Stimulated activated CD4-positive, alpha-beta T cell treated with anti-CD3 and anti-CD28 coated beads, Interleukin-2, amount 100 ng/mL, for 4 hours (primary cell): ENCODE measurements around the gene RASGRF2.

ENCODE experiments used
- DNase-seq: peaks from one replicate; pipeline ENCODE4 v3.0.0-alpha.2; 2020; ENCODE audit warnings: low read depth

The RASGRF2 gene

GRCh38 chr5:81136557-81136956 is 176.4 kb downstream of the RASGRF2 start:
- DNase-seq = no peak

GRCh38 chr5:81137833-81138232 is 177.7 kb downstream of the RASGRF2 start:
- DNase-seq = no peak

DNA sequence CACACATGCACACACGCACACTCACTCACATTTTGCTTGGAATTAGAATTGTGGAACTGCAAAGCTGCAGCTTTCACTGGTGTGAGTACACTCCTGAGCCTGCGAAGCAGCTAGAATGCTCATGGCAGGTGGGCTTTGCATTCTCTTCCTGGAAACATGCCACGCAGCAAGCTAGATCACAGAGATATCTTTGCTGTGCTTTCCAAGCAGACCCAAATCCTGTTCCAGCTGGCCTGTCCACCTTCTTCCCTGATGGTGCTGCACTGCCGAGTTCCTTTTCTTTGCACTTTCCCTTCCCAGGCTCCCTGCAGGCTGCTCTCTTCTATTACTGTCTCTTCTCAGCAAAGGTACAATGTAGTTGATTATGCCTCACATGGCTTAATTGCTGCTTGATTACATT is 180.3 kb downstream of the RASGRF2 start:
- DNase-seq = no peak

- DNase-seq = no peak
Measured at GRCh38 chr5:81140943-81141342, 180.8 kb downstream of the RASGRF2 start.

DNA sequence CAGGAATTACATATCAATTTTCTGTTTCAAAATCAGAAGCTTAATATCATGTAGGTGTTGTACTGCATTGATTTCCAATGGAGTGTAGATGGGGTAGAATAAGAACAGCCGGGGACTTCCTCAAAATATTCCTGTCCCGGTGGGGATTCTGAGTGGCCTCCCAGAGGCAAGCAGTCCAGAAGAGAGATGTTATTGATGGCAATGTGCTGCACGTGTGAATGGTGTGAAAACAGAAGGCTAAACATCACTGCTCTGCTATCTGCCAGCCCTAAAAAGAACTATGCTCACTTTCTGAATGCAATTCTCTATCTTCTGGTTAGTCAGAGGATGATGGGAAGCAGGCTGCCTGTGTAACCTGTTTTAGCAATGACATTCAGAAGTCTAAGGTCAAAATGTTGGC is 181.9 kb downstream of the RASGRF2 start:
- DNase-seq = no peak

GRCh38 chr5:81145329-81145935 is 185.3 kb downstream of the RASGRF2 start:
- no peak for DNase-seq

DNA sequence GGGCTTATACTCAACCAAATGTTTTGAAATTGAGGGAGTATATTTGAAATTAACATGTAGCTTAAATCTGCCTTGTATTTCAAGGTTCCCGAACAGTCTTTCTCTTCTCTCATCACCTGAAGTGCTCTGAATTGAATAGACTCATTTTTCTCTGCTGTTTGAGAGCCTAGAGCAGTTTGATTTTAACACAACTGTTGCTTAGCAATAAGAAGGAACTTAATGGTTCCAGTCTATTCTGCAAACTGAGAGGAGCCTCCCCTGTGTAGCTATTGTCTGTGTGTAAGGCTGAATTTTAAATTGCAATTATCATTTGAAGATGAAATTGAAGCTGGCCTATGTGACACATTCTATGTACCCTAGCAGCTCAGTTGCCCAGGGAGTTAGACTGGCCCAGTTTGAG is 185.9 kb downstream of the RASGRF2 start:
- no peak for DNase-seq

GRCh38 chr5:81147011-81147885 is 187.1 kb downstream of the RASGRF2 start:
- DNase-seq = no peak

GRCh38 chr5:81147886-81148571 is 187.9 kb downstream of the RASGRF2 start:
- no peak for DNase-seq

- no peak for DNase-seq
Measured at GRCh38 chr5:81151546-81151945, 191.4 kb downstream of the RASGRF2 start.

GRCh38 chr5:81154725-81155124 is 194.6 kb downstream of the RASGRF2 start:
- DNase-seq = no peak

DNA sequence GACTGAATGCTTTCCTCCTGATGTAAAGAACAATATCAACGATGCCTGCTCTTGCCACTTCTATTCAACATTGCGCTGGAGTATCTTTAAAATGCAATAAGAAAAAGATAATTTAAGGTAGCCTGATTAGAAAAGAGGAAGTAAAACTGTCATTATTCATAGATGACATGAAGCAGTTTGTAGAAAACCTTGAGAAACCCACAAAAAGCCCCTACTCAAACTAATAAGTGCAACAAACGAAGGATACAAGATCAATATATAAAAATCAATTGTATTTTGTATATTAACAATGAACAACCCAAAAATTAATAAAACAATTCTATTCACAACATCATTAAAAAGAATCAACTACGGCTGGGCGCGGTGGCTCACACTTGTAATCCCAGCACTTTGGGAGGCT is 196.6 kb downstream of the RASGRF2 start:
- DNase-seq = no peak

DNA sequence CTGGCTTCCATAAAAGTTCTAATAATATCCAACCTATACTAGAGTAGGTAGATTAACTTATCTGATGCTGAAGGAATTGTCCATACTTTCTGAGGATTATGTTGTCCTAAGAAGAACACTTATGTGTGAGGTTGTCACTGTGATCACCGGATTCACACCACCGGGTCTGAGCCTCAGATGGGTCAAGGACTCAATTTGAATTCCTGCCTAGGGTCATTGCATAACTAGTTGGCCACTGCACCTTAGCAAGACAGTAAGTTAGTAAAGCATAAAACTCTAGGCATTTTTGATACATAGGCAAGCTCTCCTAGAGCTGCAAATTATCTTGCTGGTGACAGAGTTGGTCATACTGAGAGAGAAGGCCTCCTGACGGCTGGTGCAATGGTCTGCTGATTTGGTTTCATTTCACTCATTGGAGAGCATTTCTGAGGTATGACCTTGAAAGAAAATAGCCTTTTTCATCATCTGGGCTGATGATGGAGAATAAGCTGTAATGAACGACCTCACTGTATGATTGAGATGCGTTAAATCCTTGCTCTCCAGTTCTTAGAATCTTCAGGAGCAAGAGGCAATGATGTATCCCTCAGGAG is 200.9 kb downstream of the RASGRF2 start:
- DNase-seq = no peak

- no peak for DNase-seq
Measured at GRCh38 chr5:81162501-81162900, 202.3 kb downstream of the RASGRF2 start.

DNA sequence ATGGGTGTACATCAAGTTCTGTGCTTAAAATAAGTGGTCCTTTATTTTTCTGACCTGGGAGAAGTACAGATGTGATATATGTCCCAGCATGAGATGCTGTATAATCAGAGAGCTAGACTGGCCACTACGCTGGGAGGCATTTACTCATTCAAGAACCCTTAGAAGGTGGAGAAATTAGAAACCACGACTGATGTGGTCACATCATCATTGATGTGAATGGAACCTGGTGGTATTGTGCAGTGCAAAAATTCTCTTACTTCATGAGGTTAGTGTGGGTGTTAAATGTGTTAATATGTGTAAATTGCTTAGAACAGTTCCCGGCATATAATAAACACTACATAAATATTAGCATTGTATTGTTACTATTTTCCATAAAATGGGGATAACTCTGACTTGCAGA is 203.5 kb downstream of the RASGRF2 start:
- DNase-seq = no peak

DNA sequence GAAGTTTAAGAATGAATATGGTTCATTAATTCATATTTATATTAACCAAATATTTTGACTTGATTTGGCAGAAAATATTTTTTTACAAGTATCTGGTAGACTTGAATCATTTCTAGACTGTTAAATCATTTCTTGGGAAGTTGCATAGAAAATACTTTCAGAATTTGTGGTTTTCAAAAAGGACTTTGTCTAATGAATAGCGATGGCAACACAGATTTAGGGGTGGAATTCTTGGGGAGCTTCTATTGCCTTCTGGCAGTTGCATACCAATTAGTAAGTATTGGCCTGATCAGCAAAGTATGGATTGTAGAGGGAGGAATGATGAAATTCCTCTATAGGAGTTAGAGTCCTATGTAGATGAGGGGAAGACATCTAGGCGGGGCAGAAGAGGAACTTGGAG is 204.3 kb downstream of the RASGRF2 start:
- DNase-seq = no peak

GRCh38 chr5:81164936-81165335 is 204.8 kb downstream of the RASGRF2 start:
- no peak for DNase-seq

- DNase-seq = peak; percentile 29
Measured at GRCh38 chr5:81165493-81166119, 205.4 kb downstream of the RASGRF2 start.

DNA sequence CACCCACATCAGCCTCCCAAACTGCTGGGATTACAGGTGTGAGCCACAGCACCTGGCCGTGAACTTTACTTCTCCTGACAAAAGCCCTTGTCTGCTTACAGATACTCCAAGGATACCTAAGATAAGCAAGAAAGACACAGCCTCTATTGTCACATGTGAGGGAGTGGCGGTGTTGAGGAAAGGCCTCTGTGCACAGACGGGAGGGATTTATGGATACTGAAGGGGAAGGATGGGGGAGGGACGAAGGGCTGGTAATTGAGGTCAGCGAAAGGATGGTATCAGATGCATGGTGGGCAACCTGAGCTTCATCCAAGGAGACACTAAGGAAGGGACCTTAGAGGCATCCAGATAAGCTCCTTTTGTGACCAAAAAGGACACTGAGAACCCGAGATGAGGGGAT is 206.3 kb downstream of the RASGRF2 start:
- no peak for DNase-seq

GRCh38 chr5:81167078-81167477 is 206.9 kb downstream of the RASGRF2 start:
- no peak for DNase-seq

DNA sequence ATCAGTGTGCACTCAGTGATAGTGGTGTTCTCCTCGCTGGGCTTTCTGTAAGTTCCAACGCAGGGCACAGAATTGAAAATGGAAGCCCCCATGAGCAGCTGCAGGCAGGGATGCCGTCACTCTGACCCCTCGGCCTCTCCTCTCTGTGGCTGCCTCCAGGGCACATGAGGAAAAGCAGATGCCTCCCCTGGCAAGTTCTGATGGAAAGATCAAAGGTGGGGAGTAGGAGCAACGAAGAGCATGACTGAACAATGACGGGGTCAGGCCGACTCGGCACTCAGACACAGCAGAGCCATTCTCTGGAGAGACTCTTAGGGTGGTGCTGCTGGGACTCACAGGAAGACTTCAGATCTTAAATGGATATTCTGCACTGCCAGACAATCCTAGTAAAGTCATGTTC is 207.4 kb downstream of the RASGRF2 start:
- no peak for DNase-seq

- DNase-seq = no peak
Measured at GRCh38 chr5:81169924-81170323, 209.8 kb downstream of the RASGRF2 start.
